ENCODE data around the gene ZNF724.

The ZNF724 gene

GRCh38 chr19:23262920-23263319 lies 12.7 kb upstream of the ZNF724 start:
- no peak for TF ChIP-seq CTCF (IDR thresholded peaks at IDR 0.05)
- no peaks in the 10 kb centered on the region for H3K36me3 ChIP-seq (ENCODE audit: control insufficient read depth, insufficient read depth, low read length)

DNA sequence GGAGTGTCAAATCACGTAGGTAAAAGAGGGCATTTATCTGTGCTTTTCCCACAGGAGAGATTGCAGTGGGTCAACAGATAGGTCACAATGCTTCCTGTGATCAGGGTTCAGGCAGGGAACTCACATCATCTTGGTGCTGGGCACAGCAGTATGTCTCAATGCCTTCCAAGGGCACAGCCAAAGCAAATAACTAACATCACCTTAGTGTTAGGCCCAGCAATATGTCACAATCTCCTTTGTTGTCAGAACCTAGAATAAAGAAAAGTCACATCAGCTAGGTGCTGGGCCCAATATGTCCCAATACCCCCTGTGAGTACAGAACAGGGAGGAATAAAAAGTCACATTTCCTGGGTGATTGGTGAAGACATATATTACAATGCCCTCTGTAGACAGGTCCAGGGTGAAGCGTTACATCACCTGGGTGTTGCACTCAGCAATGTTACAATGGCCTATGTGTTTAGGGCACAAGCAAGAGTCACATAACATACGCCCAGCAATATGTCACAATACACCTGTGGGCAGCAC lies 11.4 kb upstream of the ZNF724 start:
- no peak overlapping the region for H3K4me2 ChIP-seq (ENCODE audit: low read length)
- TF ChIP-seq CTCF (IDR thresholded peaks at IDR 0.05): no peak

More at GRCh38 chr19:23262920-23263319, 12.7 kb upstream of the ZNF724 start:
- Histone ChIP-seq H3K4me2 (ENCODE audit: low read length) (no peak overlapping the region), H3K27ac (no peak overlapping the region), H3K79me2 (no peaks in the 10 kb centered on the region), H3K4me3 (ENCODE audit: low read depth, low read length) (no peak overlapping the region), H3K27me3 (ENCODE audit: control insufficient read depth, insufficient read depth, low read length) (no peaks in the 10 kb centered on the region), H3K4me1 (no peaks in the 10 kb centered on the region), H3K9me3 (ENCODE audit: control insufficient read depth, low read length) (no peaks in the 10 kb centered on the region), H3K9ac (no peak overlapping the region), H2AFZ (no peak overlapping the region)

GRCh38 chr19:23260956-23261355 lies 10.8 kb upstream of the ZNF724 start:
- no peaks in the 10 kb centered on the region for H3K36me3 ChIP-seq (ENCODE audit: control insufficient read depth, insufficient read depth, low read length)
- no peaks in the 10 kb centered on the region for H3K79me2 ChIP-seq
- no peak overlapping the region for H3K9ac ChIP-seq
- no peak overlapping the region for H2AFZ ChIP-seq
- no peak overlapping the region for H3K27ac ChIP-seq
- no peaks in the 10 kb centered on the region for H3K9me3 ChIP-seq (ENCODE audit: control insufficient read depth, low read length)
- no peak overlapping the region for H3K4me2 ChIP-seq (ENCODE audit: low read length)
- H3K4me1 ChIP-seq: no peaks in the 10 kb centered on the region
- no peaks in the 10 kb centered on the region for H3K27me3 ChIP-seq (ENCODE audit: control insufficient read depth, insufficient read depth, low read length)
- no peak for TF ChIP-seq CTCF (IDR thresholded peaks at IDR 0.05)
- H3K4me3 ChIP-seq (ENCODE audit: low read depth, low read length): no peak overlapping the region

More for the DNA sequence above, 11.4 kb upstream of the ZNF724 start:
- H3K4me3 ChIP-seq (ENCODE audit: low read depth, low read length): no peak overlapping the region
- no peaks in the 10 kb centered on the region for H3K4me1 ChIP-seq
- H3K9me3 ChIP-seq (ENCODE audit: control insufficient read depth, low read length): no peaks in the 10 kb centered on the region
- H3K27me3 ChIP-seq (ENCODE audit: control insufficient read depth, insufficient read depth, low read length): no peaks in the 10 kb centered on the region
- no peak overlapping the region for H2AFZ ChIP-seq
- no peak overlapping the region for H3K27ac ChIP-seq
- H3K79me2 ChIP-seq: no peaks in the 10 kb centered on the region
- H3K9ac ChIP-seq: no peak overlapping the region
- H3K36me3 ChIP-seq (ENCODE audit: control insufficient read depth, insufficient read depth, low read length): no peaks in the 10 kb centered on the region

DNA sequence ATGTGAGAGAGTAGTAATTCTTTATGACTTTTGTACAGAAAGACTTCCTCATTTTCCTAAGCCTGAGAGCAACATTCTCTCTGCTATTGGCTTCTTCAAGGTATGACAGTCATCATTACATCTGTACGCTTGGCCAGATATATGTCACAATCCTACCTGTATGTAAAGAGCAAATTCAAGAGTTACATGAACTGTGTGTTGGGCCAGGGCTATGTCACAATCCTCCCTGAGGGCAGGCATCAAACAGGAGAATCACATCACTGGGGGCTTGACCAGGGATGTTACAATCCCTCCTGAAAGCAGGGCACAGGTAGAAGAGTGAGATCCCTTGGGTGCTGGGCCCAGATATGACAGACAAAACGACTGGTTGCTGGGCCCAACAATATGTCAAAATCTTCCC lies 9.8 kb upstream of the ZNF724 start:
- Histone ChIP-seq H3K9ac (no peak overlapping the region), H2AFZ (no peak overlapping the region), H3K4me2 (ENCODE audit: low read length) (no peak overlapping the region), H3K4me1 (no peaks in the 10 kb centered on the region), H3K27ac (no peak overlapping the region), H3K36me3 (ENCODE audit: control insufficient read depth, insufficient read depth, low read length) (no peaks in the 10 kb centered on the region), H3K79me2 (no peaks in the 10 kb centered on the region), H3K4me3 (ENCODE audit: low read depth, low read length) (no peak overlapping the region), H3K27me3 (ENCODE audit: control insufficient read depth, insufficient read depth, low read length) (no peaks in the 10 kb centered on the region), H3K9me3 (ENCODE audit: control insufficient read depth, low read length) (no peaks in the 10 kb centered on the region)
- no peak for TF ChIP-seq CTCF (IDR thresholded peaks at IDR 0.05)

- Histone ChIP-seq H3K4me2 (ENCODE audit: low read length) (no peak overlapping the region), H2AFZ (no peak overlapping the region), H3K27me3 (ENCODE audit: control insufficient read depth, insufficient read depth, low read length) (no peaks in the 10 kb centered on the region), H3K27ac (no peak overlapping the region), H3K9ac (no peak overlapping the region), H3K4me1 (no peaks in the 10 kb centered on the region), H3K36me3 (ENCODE audit: control insufficient read depth, insufficient read depth, low read length) (no peaks in the 10 kb centered on the region), H3K4me3 (ENCODE audit: low read depth, low read length) (no peak overlapping the region), H3K79me2 (no peaks in the 10 kb centered on the region), H3K9me3 (ENCODE audit: control insufficient read depth, low read length) (no peaks in the 10 kb centered on the region)
- no peak for TF ChIP-seq CTCF (IDR thresholded peaks at IDR 0.05)
Measured at GRCh38 chr19:23255700-23256099, 5.5 kb upstream of the ZNF724 start.

Measured in parathyroid adenoma (tissue), 2 donors.